ENCODE results near the gene CNTNAP2.

CNTNAP2 gene

DNA sequence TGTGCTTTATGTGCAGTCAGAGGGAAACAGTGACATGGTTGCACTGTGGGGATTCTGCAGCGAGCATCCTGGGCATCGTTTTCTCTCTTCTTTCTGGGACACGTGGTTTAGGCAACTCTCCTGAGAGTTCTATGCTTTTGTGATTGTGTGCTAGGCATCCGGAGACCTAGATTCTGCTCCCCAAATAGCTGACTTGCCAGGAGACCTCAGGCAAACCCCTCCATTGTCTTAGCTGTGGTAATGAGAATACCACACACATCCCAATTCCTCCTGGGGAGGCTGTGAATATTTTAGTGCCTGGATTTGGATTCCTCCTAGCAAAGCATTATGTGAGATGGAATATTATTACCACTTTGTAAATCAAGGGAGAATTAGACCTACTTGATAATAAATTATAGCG, 1862.0 kb downstream of the CNTNAP2 start:
- H3K36me3 ChIP-seq (ENCODE audit: control insufficient read depth, insufficient read depth, low read length) = no peaks in the 10 kb centered on the region
- no peaks in the 10 kb centered on the region for H3K27me3 ChIP-seq (ENCODE audit: control insufficient read depth, insufficient read depth, low read length)
- no peak overlapping the region for H3K9ac ChIP-seq (ENCODE audit: low read length)
- no peak overlapping the region for H3K27ac ChIP-seq (ENCODE audit: low read depth, low read length)
- H3K4me1 ChIP-seq (ENCODE audit: control insufficient read depth, insufficient read depth, low read length) = no peaks in the 10 kb centered on the region
- H3K4me3 ChIP-seq (ENCODE audit: low read length) = no peak overlapping the region

DNA sequence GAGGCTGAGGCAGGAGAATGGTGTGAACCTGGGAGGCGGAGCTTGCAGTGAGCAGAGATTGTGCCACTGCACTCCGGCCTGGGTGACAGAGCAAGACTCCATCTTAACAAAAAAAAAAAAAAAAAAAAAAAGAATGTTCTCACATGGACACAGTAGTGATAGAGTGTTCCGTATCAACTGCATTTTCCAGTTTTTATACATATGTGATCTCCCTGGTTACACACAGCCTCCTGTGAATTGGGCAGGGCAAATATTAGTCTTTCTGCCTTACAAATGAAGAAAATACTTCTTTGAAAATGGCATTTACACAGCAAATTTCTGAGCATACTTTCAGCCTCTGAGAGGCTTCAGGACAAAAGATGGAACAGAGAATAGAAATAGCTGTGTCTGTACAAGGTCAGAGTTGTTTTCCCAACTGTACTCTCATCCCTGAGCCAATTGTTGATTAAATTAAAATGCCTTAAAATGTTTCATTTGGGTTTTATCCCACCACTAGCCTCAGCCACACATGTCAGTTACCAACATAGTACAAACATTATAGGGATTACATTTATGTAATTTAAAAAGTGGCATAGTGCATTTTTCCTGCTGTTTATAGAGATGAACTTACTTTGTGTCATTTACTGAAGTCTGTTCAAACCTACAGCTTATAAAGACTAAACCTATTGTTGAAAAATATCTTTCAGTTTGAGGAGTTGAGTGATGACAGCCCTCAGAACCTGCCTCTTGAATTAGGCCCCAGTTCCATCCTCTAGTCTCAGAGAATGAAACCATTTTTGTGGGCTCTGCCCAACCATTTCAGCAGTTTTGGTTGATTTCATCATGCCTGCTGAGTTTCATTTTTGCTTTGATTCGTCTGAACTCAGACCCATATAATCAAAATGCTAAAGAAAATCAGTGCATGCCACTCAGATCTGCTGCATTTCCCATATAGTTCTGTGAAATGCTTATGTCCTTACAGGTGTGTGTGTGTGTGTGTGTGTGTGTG, 1864.5 kb downstream of the CNTNAP2 start:
- H3K27ac ChIP-seq (ENCODE audit: low read depth, low read length) = no peak overlapping the region
- H3K4me1 ChIP-seq (ENCODE audit: control insufficient read depth, insufficient read depth, low read length) = no peaks in the 10 kb centered on the region
- no peaks in the 10 kb centered on the region for H3K27me3 ChIP-seq (ENCODE audit: control insufficient read depth, insufficient read depth, low read length)
- H3K4me3 ChIP-seq (ENCODE audit: low read length) = no peak overlapping the region
- H3K36me3 ChIP-seq (ENCODE audit: control insufficient read depth, insufficient read depth, low read length) = no peaks in the 10 kb centered on the region
- no peak overlapping the region for H3K9ac ChIP-seq (ENCODE audit: low read length)

DNA sequence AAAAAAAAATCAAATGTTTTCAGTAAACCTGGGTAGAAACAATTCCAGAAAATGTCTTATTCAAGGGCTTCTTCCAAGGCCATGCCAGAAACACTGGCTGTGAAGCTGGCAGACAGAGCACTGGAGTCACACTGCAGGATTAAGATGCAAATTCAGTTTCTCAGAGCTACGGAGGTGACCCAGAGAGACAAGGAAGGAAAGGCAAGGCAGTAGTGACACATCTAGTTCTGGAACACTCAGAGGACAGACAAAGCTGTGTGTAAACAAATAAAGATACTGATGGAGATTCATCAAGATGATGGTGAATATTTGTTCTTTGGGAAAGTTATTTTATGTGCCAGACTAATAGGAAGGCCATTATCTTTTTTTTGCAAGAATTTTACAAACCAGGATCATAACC, 1865.7 kb downstream of the CNTNAP2 start:
- H3K27me3 ChIP-seq (ENCODE audit: control insufficient read depth, insufficient read depth, low read length) = no peaks in the 10 kb centered on the region

DNA sequence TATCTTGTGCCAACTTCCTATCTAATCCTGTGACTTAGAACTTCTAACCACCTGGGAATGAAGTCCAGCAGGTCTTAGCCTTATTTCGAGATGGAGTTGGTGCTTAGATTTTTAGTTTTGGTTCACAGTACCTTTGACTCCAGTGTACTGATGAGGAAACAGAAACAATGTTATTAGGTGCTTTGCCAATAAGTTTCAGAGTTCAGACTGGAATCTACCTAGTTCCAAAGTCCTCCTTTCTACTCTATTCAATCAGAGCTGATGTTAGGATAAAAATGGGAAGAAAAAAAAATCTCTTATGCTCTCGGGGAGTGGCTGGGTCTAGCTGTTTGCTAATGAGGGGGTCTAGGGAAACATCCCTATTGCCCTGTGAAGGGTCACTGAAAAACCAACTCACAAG, 1867.7 kb downstream of the CNTNAP2 start:
- Histone ChIP-seq H3K27ac (ENCODE audit: low read depth, low read length) (no peak overlapping the region), H3K4me3 (ENCODE audit: low read length) (no peak overlapping the region), H3K9ac (ENCODE audit: low read length) (no peak overlapping the region), H3K27me3 (ENCODE audit: control insufficient read depth, insufficient read depth, low read length) (no peaks in the 10 kb centered on the region), H3K4me1 (ENCODE audit: control insufficient read depth, insufficient read depth, low read length) (no peaks in the 10 kb centered on the region), H3K36me3 (ENCODE audit: control insufficient read depth, insufficient read depth, low read length) (no peaks in the 10 kb centered on the region)

More for the DNA sequence above, 1865.7 kb downstream of the CNTNAP2 start:
- H3K9ac ChIP-seq (ENCODE audit: low read length) = no peak overlapping the region
- H3K4me3 ChIP-seq (ENCODE audit: low read length) = no peak overlapping the region
- no peaks in the 10 kb centered on the region for H3K36me3 ChIP-seq (ENCODE audit: control insufficient read depth, insufficient read depth, low read length)
- H3K4me1 ChIP-seq (ENCODE audit: control insufficient read depth, insufficient read depth, low read length) = no peaks in the 10 kb centered on the region
- no peak overlapping the region for H3K27ac ChIP-seq (ENCODE audit: low read depth, low read length)

DNA sequence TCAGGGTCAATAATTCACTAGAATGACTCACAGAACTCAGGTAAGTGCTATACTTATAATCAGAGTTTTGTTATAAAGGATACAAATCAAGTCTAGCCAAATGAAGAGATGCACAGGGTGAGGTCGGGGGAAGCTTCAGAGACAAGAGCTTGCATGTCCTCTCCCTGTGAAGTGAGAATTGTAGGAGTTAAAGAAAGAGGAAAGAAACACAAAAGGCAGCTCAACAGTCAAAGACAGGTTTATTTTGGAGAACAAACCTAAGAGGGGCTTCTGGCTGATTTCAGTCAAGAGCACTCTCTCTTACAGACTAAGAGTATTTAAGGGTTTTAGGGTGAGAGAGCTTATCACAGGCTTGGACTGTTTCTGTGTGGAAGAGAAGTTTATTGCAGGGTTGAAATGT, 1873.5 kb downstream of the CNTNAP2 start:
- Histone ChIP-seq H3K4me3 (ENCODE audit: low read length) (no peak overlapping the region), H3K27ac (ENCODE audit: low read depth, low read length) (no peak overlapping the region), H3K9ac (ENCODE audit: low read length) (no peak overlapping the region), H3K4me1 (ENCODE audit: control insufficient read depth, insufficient read depth, low read length) (no peaks in the 10 kb centered on the region), H3K27me3 (ENCODE audit: control insufficient read depth, insufficient read depth, low read length) (no peaks in the 10 kb centered on the region), H3K36me3 (ENCODE audit: control insufficient read depth, insufficient read depth, low read length) (no peaks in the 10 kb centered on the region)

DNA sequence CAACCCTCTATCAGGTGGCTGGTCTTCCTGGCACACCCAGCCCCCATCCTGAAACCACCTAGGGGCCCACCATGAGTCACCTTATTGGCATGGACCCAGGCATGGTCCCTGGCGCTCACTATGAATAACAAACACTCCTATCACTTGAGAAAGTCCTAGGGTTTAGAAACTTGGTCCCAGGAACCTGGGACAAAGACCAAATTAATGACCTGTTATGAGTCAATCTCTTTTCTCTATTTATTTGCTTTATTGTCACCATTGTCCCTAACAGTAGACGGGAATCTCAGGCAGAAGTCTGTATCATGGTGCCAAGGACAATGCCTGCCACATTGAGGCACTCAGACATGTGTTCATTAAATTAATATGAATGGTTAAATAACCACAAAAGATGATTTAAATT, 1874.3 kb downstream of the CNTNAP2 start:
- Histone ChIP-seq H3K4me1 (ENCODE audit: control insufficient read depth, insufficient read depth, low read length) (no peaks in the 10 kb centered on the region), H3K36me3 (ENCODE audit: control insufficient read depth, insufficient read depth, low read length) (no peaks in the 10 kb centered on the region), H3K4me3 (ENCODE audit: low read length) (no peak overlapping the region), H3K27me3 (ENCODE audit: control insufficient read depth, insufficient read depth, low read length) (no peaks in the 10 kb centered on the region), H3K27ac (ENCODE audit: low read depth, low read length) (no peak overlapping the region), H3K9ac (ENCODE audit: low read length) (no peak overlapping the region)

DNA sequence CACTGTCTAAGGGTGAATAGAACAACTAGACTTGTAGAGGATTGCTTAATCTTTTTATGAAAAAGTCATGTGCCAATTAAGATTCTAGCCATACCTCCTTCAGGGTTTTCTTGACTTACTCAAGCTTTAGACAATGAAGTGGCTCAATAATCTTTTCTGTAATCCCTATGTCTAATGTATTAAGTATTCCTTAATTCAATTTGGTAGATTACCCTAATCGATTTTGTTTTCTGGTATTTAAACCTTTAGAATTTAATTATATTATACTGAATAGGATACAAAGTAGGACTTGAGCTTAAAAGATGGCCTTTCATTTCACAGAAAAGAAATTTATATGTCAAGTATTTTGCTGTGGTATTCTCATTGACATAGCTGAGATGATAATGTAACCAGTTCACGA, 1876.1 kb downstream of the CNTNAP2 start:
- H3K36me3 ChIP-seq (ENCODE audit: control insufficient read depth, insufficient read depth, low read length) = no peaks in the 10 kb centered on the region

DNA sequence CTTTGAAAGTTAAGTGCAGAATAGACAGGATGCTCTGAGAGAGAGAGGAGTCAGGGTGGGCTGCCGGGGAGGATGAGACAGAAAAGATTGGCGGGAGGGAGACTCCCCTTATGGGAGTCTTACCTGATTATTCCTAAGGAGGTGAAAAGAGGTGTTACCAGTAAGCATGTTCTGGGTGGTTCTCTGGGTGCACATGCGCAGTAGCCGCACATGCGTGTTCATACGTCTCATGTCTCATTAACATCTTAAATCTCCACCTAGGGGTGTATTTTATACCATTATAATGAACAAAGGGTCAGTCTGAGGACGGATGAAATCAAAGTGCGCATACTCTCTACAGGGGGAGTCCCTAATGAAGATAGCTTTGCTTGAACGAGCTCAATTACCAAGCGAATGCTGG, 1881.0 kb downstream of the CNTNAP2 start:
- no peaks in the 10 kb centered on the region for H3K4me1 ChIP-seq (ENCODE audit: control insufficient read depth, insufficient read depth, low read length)
- no peaks in the 10 kb centered on the region for H3K36me3 ChIP-seq (ENCODE audit: control insufficient read depth, insufficient read depth, low read length)
- H3K4me3 ChIP-seq (ENCODE audit: low read length) = no peak overlapping the region
- no peak overlapping the region for H3K27ac ChIP-seq (ENCODE audit: low read depth, low read length)
- H3K27me3 ChIP-seq (ENCODE audit: control insufficient read depth, insufficient read depth, low read length) = no peaks in the 10 kb centered on the region
- no peak overlapping the region for H3K9ac ChIP-seq (ENCODE audit: low read length)

More for the DNA sequence above, 1876.1 kb downstream of the CNTNAP2 start:
- no peaks in the 10 kb centered on the region for H3K4me1 ChIP-seq (ENCODE audit: control insufficient read depth, insufficient read depth, low read length)
- H3K4me3 ChIP-seq (ENCODE audit: low read length) = no peak overlapping the region
- H3K9ac ChIP-seq (ENCODE audit: low read length) = no peak overlapping the region
- no peaks in the 10 kb centered on the region for H3K27me3 ChIP-seq (ENCODE audit: control insufficient read depth, insufficient read depth, low read length)
- no peak overlapping the region for H3K27ac ChIP-seq (ENCODE audit: low read depth, low read length)

DNA sequence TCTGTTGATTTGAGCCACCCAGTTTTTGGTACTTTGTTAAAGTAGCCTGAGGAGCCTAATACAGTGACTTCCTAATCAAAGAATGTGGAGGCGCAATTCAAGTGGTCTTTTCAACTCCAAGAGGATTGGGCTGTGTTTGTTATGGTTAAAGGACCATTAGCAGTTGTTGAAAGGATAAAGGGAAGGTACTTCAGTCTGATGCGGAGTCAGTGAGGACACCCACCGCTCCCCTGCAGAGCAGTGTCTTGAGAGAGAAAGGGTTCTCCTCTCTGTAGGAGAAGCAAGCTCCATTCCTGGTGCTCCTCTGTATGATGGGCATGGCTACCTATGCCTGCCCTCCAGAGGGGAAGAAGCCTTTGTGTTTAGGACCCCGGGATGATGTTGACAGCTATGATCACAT, 1883.4 kb downstream of the CNTNAP2 start:
- no peak overlapping the region for H3K4me3 ChIP-seq (ENCODE audit: low read length)
- H3K36me3 ChIP-seq (ENCODE audit: control insufficient read depth, insufficient read depth, low read length) = no peaks in the 10 kb centered on the region
- no peaks in the 10 kb centered on the region for H3K4me1 ChIP-seq (ENCODE audit: control insufficient read depth, insufficient read depth, low read length)
- no peaks in the 10 kb centered on the region for H3K27me3 ChIP-seq (ENCODE audit: control insufficient read depth, insufficient read depth, low read length)
- no peak overlapping the region for H3K27ac ChIP-seq (ENCODE audit: low read depth, low read length)
- no peak overlapping the region for H3K9ac ChIP-seq (ENCODE audit: low read length)

DNA sequence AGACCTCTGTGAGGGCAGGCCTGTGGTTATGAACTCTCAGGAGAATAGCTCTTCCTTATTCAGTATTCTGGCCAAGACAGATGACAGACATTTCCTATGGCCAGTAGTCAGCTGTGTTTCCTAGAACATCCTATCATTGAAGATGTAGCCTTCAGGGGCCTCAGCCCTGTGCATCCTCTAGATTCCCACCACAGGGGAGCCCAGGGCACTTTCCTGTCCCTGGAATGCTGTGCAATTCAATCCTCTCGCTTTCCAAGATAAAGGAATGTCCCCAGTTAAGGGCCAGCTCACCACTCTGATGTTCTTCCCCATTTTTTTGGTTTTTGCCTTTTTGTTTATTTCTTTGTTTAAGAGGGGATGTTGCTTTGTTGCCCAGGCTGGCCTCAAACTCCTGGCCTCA, 1895.2 kb downstream of the CNTNAP2 start:
- no peak overlapping the region for H3K4me3 ChIP-seq (ENCODE audit: low read length)
- no peak overlapping the region for H3K27ac ChIP-seq (ENCODE audit: low read depth, low read length)
- H3K9ac ChIP-seq (ENCODE audit: low read length) = no peak overlapping the region
- H3K4me1 ChIP-seq (ENCODE audit: control insufficient read depth, insufficient read depth, low read length) = no peaks in the 10 kb centered on the region
- no peaks in the 10 kb centered on the region for H3K27me3 ChIP-seq (ENCODE audit: control insufficient read depth, insufficient read depth, low read length)
- no peaks in the 10 kb centered on the region for H3K36me3 ChIP-seq (ENCODE audit: control insufficient read depth, insufficient read depth, low read length)

DNA sequence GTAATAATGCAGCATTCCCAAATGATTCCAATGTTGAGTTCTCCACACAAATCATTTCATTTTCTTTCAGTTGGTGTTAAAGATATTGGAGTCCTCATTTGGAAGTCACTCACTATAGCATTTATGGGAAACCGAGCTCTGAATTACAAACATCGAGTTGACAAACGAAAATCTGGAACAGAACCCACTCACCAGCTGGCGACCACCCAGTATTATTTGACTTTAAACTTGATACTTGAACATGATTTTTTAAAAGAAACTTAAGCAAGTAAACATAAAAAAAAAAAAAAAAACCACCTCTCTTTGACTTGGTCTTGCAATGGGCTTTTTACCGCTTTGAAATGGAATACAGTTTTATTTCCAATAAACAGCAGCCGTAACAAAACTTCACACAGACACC, 1897.4 kb downstream of the CNTNAP2 start:
- H3K9ac ChIP-seq (ENCODE audit: low read length) = no peak overlapping the region
- H3K27me3 ChIP-seq (ENCODE audit: control insufficient read depth, insufficient read depth, low read length) = no peaks in the 10 kb centered on the region
- H3K4me1 ChIP-seq (ENCODE audit: control insufficient read depth, insufficient read depth, low read length) = no peaks in the 10 kb centered on the region
- no peak overlapping the region for H3K27ac ChIP-seq (ENCODE audit: low read depth, low read length)
- H3K36me3 ChIP-seq (ENCODE audit: control insufficient read depth, insufficient read depth, low read length) = no peaks in the 10 kb centered on the region
- H3K4me3 ChIP-seq (ENCODE audit: low read length) = no peak overlapping the region

DNA sequence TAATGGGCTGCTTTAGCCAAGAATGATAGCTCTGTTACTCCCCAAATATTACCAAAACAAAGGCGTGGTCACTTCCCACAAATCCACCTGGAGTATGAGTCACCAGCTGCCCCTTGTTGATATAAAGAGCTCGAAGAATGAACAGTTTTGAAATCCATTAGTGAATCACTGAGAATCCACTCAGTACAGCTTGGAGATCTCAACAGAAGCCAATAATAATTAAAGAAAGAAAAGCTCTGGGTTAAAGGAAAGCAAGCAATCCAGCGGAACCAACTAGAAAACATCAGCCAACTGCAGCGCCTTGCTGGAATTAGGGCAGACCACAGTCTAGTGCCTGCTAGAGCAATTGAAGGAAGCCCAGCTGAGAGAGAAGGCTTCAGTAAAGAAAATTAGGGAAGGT, 1897.9 kb downstream of the CNTNAP2 start:
- H3K9ac ChIP-seq (ENCODE audit: low read length) = no peak overlapping the region
- no peaks in the 10 kb centered on the region for H3K27me3 ChIP-seq (ENCODE audit: control insufficient read depth, insufficient read depth, low read length)
- H3K27ac ChIP-seq (ENCODE audit: low read depth, low read length) = no peak overlapping the region
- no peaks in the 10 kb centered on the region for H3K4me1 ChIP-seq (ENCODE audit: control insufficient read depth, insufficient read depth, low read length)
- H3K4me3 ChIP-seq (ENCODE audit: low read length) = no peak overlapping the region
- H3K36me3 ChIP-seq (ENCODE audit: control insufficient read depth, insufficient read depth, low read length) = no peaks in the 10 kb centered on the region

DNA sequence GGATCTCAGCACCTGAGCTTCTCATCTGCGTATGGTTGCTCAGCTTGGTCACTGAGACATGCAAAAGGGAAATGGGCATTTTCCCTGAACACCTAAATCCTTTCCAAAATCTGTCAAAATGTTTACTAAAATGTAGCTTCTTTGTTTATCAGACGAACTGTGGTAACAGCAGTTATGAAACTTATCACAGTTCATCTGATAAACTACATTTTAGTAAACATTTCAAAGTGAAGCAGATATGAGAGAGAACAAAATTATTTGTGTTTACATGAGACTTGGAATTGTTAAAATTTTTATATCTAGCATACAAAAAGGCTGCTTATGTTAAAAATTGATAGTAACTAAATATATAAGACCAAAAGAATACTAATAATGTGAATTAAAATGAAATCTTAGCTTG, 1900.5 kb downstream of the CNTNAP2 start:
- no peaks in the 10 kb centered on the region for H3K4me1 ChIP-seq (ENCODE audit: control insufficient read depth, insufficient read depth, low read length)
- no peak overlapping the region for H3K27ac ChIP-seq (ENCODE audit: low read depth, low read length)
- no peak overlapping the region for H3K4me3 ChIP-seq (ENCODE audit: low read length)
- no peaks in the 10 kb centered on the region for H3K36me3 ChIP-seq (ENCODE audit: control insufficient read depth, insufficient read depth, low read length)
- H3K27me3 ChIP-seq (ENCODE audit: control insufficient read depth, insufficient read depth, low read length) = no peaks in the 10 kb centered on the region
- no peak overlapping the region for H3K9ac ChIP-seq (ENCODE audit: low read length)
